ENCODE results near the gene AP2M1.

The AP2M1 gene

DNA sequence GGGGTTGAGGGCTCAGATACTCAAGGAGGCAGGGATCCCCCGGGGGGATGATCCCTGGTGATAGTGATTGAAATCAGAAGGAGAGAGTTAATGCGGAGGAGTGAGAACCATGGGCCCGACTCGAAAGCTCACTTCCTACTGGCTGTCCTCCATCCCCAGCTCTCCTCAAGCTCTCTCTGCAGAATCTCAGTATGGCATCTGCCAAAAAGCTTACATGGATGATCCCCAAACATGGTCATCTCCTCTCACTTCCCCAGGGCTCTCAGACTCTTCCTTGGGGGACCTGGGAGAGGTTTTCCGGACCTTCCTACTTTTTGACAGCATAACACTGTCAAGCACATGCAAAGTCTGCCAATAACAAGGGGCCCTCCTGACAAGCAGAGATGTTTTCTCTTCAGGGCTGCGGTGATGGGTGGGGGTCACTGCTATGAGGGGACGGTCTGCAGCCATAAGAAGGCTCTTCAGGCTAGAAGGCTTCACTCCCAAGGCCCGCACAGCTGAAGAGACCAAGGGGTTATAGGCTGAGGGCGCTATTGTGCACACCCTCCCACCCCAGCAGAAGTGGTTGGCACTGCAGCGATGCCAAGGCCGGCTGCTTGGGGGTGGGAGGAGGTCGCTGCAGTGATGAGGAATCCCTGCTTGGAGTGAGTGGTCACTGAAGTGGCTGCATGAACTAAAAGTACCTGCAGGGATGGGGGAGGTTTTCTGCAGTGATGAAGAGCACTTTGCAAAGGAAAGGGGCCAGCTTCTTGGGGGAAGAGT lies 53.9 kb downstream of the AP2M1 start:
- peak in 1 of 14 donors; percentile 45 for DNase-seq

DNA sequence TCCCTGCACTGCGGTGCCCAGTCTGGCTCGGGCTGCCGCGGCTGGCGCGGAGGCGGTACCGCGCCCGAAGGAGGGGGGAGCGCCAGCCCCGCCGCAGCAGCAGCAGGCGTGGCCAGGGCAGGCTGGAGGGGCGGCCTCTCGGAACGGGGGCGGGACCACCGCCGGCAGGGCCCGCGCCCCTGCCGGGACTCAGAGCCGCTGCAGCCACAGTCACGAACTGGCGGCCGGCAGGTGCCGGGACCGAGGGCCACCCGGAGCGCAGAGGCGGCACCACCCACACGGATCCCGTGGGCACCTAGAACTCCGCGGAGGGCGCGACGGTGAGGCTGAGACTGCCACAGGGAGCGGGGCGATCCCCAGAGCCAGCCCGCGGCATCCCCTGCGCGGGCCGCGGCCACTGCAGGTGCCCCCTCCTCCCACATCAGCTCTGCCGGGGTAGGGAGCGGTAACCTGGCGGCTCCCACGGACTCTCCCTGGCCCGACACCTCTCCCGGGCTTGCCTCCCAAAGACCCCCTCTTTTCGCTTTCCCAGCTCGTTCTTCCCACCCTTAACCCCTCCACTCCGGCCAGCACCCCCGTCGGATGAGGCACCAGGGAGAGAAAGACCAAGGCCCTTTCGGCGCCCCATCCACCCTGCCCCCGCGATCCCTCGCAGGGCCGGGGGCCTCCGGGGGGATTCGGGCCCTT lies 54.9 kb downstream of the AP2M1 start, which contains the start of gene VWA5B2:
TSS of gene VWA5B2 (plus strand) at position 192 of the 687 bp plus-strand sequence. CDS start 944 bp downstream, outside the sequence.
- peak in 3 of 14 donors; percentile 14 to 73 (median 17) for DNase-seq

DNA sequence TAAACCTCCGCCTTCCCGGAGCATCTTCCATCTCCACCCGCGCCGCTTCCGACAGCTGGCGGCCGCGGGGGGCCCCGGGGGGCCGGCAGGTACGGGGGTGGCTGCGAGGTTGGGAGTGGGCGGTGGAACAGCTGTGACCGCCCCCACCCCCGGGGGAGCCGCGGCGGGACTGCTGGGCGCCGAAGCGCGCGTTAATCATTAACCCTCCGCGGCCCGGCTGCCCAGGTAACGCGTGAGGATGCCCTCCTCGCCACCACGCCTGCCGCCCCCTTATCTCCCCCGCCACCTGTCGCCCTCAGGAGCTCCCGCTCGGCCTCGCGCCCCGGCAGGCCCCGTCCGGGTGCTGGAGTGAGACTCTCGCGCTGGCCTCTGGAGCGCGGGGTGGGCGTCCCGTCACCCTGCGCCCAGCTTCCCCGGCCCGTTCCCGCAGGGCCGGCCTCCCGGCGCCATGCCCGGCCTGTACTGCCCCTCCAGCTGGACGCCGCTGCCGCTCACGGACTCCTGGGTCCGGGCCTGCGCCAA lies 55.5 kb downstream of the AP2M1 start:
- no peak for DNase-seq

DNA sequence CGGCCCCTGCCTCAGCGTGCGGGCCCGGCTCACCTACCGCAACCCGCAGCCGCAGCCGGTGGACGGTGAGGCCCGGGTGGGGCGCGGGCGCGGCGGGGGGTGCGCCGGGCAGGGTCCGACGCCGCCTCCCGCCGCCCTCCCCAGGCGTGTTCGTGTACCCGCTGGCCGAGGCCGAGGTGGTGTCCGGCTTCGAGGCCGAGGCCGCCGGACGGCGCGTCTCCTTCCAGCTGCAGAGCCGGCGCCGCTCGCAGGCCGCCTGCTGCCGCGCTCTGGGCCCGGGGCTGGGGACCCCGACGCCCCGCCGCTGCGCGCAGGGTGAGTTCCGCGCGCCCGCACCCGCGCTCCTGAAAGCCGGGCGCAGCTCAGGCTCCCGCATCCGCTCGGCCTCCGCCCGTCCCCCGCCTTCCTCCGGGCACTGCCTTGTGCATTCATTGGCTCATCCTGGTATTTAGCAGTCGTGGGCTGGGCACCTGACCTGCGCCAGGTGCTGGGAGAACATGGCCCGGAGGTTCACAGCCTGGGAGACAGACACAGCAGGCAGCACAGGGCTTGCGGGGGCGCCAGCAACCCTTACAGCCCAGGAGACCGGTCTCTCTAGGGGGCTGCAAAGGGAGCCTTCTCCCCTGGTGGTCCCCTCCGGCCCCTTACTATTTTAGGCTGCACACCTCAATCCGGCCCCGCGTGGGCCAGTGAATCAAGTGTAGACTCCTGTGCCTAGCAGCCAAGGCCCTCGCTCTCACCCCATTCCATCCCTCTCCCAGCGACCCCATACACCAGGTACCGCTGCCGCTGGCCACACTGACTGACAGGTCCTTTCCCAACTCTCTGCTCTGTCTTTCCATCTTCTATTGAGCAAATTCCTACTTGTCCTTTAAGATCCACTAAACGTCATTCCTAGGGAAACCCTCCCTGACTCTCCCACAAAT lies 56.2 kb downstream of the AP2M1 start:
- DNase-seq, result peak in 1 of 14 donors; percentile 80

GRCh38 chr3:184231671-184232070 lies 57.0 kb downstream of the AP2M1 start:
- no peak for DNase-seq

GRCh38 chr3:184233127-184233843 lies 58.6 kb downstream of the AP2M1 start:
- no peak for DNase-seq
